ENCODE measurements around the gene TNFSF12. TPM values are rescaled to one million over a fixed set of nuclear protein-coding genes. Genes with fewer than 3 reads are reported as not detected.

TNFSF12 gene
- polyA plus RNA-seq, 2 of the 4 experiments (the other 2 are of a cell fraction), result 9.9 to 11.9 TPM

DNA sequence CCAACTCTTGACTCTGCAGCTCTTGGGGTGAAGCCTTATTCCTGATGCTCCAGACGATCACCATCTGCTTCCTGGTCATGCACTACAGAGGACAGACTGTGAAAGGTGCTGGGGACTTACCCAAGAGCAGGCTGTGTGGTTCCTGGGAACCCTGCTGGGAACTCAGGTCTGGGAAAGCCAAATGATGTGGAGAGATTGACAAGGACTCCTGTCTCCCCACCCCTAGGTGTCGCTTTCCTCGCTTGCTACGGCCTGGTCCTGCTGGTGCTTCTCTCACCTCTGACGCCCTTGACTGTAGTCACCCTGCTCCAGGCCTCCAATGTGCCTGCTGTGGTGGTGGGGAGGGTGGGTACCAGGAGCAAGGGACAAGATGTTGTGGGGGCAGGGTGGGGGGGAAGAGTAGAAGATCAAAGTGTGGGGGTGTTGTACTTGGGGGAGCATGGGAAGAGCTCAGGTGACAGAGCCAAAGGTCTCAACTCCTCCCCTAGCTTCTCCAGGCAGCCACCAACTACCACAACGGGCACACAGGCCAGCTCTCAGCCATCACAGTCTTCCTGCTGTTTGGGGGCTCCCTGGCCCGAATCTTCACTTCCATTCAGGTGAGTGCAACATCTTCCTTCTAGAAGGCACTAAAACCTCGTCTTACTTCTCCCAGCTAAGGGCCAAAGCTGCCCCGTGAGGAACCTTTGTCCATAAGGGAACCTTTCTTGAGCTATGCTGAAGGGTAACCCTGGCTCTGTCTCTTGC, 38.0 kb downstream of the TNFSF12 start:
- peak; percentile 85 to 89 for DNase-seq (ENCODE audit: low read depth in 1 of 2, low spot score in 1 of 2)

DNA sequence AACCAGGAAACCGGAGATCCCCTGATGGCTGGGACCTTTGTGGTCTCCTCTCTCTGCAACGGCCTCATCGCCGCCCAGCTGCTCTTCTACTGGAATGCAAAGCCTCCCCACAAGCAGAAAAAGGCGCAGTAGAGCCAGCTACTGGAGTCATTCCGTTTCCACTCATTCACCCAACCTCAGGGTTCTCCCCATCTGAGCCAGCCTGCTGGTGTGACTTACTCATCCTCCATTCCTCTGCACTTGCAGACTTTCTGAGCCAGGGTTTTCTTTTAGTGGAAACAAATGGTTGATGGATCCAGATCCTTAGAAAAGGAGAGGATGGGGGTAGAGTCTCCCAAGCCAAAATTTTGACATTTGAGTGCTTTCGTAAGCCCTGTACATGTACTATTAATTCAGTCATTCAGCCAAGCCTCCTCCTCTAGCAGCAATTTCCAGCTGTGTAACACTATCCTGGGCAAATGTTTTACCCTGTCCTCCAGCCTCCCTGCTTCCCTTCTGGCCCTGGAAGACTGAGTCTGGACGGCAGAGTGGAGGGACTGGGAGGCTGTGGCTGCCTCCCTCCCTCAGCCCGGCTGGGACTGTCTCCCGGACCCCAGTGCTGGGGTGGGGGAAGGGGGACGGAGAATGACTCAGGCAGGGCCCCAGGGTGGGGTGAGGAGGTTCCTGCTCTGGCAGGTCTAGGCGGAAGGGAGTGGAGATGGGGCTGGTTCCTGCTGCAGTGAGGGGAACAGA, 38.7 kb downstream of the TNFSF12 start:
- FAIRE-seq, result no peak

More for the DNA sequence above, 38.0 kb downstream of the TNFSF12 start:
- ChIA-PET CTCF (interaction anchor here (0.5 to 12.1 kb wide), 31 partner anchors 9 to 473 kb away, joined by 3 to 184 read pairs (median 4); partner anchors contain the start of genes DNAH2, FXR2, SAT2 and TP53), POLR2A (interaction anchor here (0.9 to 5.0 kb wide), 5 partner anchors 9 to 107 kb away, joined by 3 to 97 read pairs (median 3); partner anchors contain the start of genes FXR2, TP53, WRAP53 and ZBTB4)
- peak; percentile 94 for FAIRE-seq
- Histone ChIP-seq H3K27ac (peak overlapping the region in 1 of 2 experiments; percentile 32; a peak in 2 of 6 replicates), H3K9me3 (no peaks in the 10 kb centered on the region), H3K4me2 (no peak overlapping the region), H3K4me3 (no peak overlapping the region), H3K4me1 (peaks cover 48% of the 10 kb centered on the region)
- peak; percentile 41 to 47 for ATAC-seq
- 51% methylated on average over 9 of the region's 9 CpGs for WGBS (ENCODE audit: missing lambda C conversion rate)
- no peak for TF ChIP-seq CEBPB (IDR thresholded peaks at IDR 0.05)
- TF ChIP-seq POLR2A (IDR thresholded peaks at IDR 0.05; ENCODE audit: low read length), result no peak
- TF ChIP-seq, protein P1, sequence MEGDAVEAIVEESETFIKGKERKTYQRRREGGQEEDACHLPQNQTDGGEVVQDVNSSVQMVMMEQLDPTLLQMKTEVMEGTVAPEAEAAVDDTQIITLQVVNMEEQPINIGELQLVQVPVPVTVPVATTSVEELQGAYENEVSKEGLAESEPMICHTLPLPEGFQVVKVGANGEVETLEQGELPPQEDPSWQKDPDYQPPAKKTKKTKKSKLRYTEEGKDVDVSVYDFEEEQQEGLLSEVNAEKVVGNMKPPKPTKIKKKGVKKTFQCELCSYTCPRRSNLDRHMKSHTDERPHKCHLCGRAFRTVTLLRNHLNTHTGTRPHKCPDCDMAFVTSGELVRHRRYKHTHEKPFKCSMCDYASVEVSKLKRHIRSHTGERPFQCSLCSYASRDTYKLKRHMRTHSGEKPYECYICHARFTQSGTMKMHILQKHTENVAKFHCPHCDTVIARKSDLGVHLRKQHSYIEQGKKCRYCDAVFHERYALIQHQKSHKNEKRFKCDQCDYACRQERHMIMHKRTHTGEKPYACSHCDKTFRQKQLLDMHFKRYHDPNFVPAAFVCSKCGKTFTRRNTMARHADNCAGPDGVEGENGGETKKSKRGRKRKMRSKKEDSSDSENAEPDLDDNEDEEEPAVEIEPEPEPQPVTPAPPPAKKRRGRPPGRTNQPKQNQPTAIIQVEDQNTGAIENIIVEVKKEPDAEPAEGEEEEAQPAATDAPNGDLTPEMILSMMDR (IDR thresholded peaks at IDR 0.05), result peak; percentile 73
- no peak for TF ChIP-seq ZFP36 (IDR thresholded peaks at IDR 0.05; ENCODE audit: borderline replicate concordance, partially characterized antibody)
- TF ChIP-seq ESRRA (IDR thresholded peaks at IDR 0.05; ENCODE audit: borderline replicate concordance, low read length), result peak; percentile 83; the same call in 1 of the 2 replicates
- TF ChIP-seq SMC3 (IDR thresholded peaks at IDR 0.05), result peak; percentile 31; the same call in 2 of the 3 replicates
- TF ChIP-seq RAD21 (conservative IDR thresholded peaks at IDR 0.05 in 1 of 2, IDR thresholded peaks at IDR 0.05 in 1 of 2), result peak; percentile 48 to 65; a peak in 4 of 5 replicates
- no peak for TF ChIP-seq JUNB (IDR thresholded peaks at IDR 0.05)

DNA sequence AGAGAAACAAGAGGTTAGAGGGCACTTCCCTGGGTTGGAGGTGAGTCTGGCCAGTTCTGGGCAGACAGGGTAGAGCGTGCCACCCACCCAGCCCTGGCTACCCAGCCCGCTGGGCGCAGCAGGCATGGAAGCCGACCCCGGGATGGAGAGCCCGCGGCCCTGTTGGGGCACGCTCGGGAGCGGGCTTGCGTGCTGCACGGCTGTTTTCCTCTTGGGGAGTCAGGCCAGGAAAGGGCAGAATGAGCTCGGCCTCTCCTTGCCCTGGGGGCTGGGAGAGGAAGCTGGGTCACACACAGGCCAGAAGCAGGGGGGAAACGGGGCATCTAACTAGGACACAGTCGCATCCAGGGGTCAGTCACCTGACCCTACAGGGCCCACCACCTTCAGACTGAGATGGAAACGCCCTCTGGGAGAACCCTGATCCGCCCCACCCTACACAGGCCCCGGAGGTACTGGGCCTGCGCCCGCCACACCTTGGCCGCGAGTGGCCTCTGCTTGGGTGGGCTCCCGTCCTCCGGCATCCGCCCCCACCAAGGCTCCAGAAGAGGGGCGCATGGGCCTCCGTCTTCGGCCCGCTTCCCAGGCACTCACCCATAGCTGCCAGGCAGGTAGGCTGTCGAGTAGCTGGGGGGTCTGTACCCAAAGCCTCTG, 39.8 kb downstream of the TNFSF12 start:
- FAIRE-seq (no peak), ATAC-seq (no peak), DNase-seq (ENCODE audit: low read depth in 1 of 2, low spot score in 1 of 2) (no peak)
- ChIA-PET POLR2A (interaction anchor here (2.2 to 3.0 kb wide), 3 partner anchors 9 to 98 kb away, joined by 7 to 16 read pairs (median 12); partner anchors contain the start of genes CD68 and TP53), CTCF (interaction anchor here (0.8 to 12.1 kb wide), 25 partner anchors 7 to 535 kb away, joined by 3 to 184 read pairs (median 5); partner anchors contain the start of genes ATP1B2, CD68, DNAH2 and FXR2)
- no peak overlapping the region for H3K4me3 ChIP-seq
- no peak overlapping the region for H3K4me2 ChIP-seq
- H3K4me1 ChIP-seq, result peaks cover 36% of the 10 kb centered on the region
- 0 out of 6 replicates have a peak overlapping the region, but pooled peaks of 1 of the 2 experiments have one; percentile 7 for H3K27ac ChIP-seq
- no peaks in the 10 kb centered on the region for H3K9me3 ChIP-seq
- TF ChIP-seq MYC (IDR thresholded peaks at IDR 0.05; ENCODE audit: borderline replicate concordance, low read length) (no peak), KDM5A (IDR thresholded peaks at IDR 0.05) (no peak), KDM1A (IDR thresholded peaks at IDR 0.05; ENCODE audit: low read depth) (no peak), ZC3H11A (IDR thresholded peaks at IDR 0.05) (no peak), POLR2AphosphoS2 (conservative IDR thresholded peaks at IDR 0.05; ENCODE audit: low read length) (no peak), SMC3 (IDR thresholded peaks at IDR 0.05) (no peak), HOXA7 (CRISPR knock-in tag; IDR thresholded peaks at IDR 0.05) (no peak)
- TF ChIP-seq, protein P2, sequence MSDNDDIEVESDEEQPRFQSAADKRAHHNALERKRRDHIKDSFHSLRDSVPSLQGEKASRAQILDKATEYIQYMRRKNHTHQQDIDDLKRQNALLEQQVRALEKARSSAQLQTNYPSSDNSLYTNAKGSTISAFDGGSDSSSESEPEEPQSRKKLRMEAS (IDR thresholded peaks at IDR 0.05), result no peak
- 91% methylated on average over 30 of the region's 30 CpGs for WGBS (ENCODE audit: missing lambda C conversion rate)

More for the DNA sequence above, 38.7 kb downstream of the TNFSF12 start:
- ChIA-PET CTCF (interaction anchor here (0.5 to 12.1 kb wide), 27 partner anchors 8 to 472 kb away, joined by 3 to 184 read pairs (median 4); partner anchors contain the start of genes DNAH2, FXR2, SAT2 and TP53), POLR2A (interaction anchor here (0.9 to 5.0 kb wide), 6 partner anchors 8 to 108 kb away, joined by 3 to 97 read pairs (median 3); partner anchors contain the start of genes FXR2, TP53, WRAP53 and ZBTB4)
- H3K4me2 ChIP-seq, result no peak overlapping the region
- WGBS (ENCODE audit: missing lambda C conversion rate), result 83% methylated on average over 12 of the region's 12 CpGs
- TF ChIP-seq MAZ (IDR thresholded peaks at IDR 0.05; ENCODE audit: borderline replicate concordance, low read depth, low read length) (no peak), MYC (IDR thresholded peaks at IDR 0.05; ENCODE audit: borderline replicate concordance, low read length) (no peak), ZSCAN20 (CRISPR knock-in tag; IDR thresholded peaks at IDR 0.05) (no peak), HDAC2 (IDR thresholded peaks at IDR 0.05) (no peak), HOXA7 (CRISPR knock-in tag; IDR thresholded peaks at IDR 0.05) (no peak), MAFK (IDR thresholded peaks at IDR 0.05; ENCODE audit: partially characterized antibody) (no peak), ZFP36 (IDR thresholded peaks at IDR 0.05; ENCODE audit: borderline replicate concordance, partially characterized antibody) (no peak)
- TF ChIP-seq, protein P3, sequence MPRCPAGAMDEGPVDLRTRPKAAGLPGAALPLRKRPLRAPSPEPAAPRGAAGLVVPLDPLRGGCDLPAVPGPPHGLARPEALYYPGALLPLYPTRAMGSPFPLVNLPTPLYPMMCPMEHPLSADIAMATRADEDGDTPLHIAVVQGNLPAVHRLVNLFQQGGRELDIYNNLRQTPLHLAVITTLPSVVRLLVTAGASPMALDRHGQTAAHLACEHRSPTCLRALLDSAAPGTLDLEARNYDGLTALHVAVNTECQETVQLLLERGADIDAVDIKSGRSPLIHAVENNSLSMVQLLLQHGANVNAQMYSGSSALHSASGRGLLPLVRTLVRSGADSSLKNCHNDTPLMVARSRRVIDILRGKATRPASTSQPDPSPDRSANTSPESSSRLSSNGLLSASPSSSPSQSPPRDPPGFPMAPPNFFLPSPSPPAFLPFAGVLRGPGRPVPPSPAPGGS (IDR thresholded peaks at IDR 0.05), result no peak
- ATAC-seq (no peak), DNase-seq (ENCODE audit: low read depth in 1 of 2, low spot score in 1 of 2) (no peak)
- H3K27ac ChIP-seq, result 0 out of 6 replicates have a peak overlapping the region, but pooled peaks of 1 of the 2 experiments have one; percentile 3
- peaks cover 44% of the 10 kb centered on the region for H3K4me1 ChIP-seq
- no peaks in the 10 kb centered on the region for H3K9me3 ChIP-seq
- H3K4me3 ChIP-seq, result no peak overlapping the region

Data from A549 (cell line).